ENCODE data around the gene CD320.
"Not testable (repeated sequence)": the region's sequence is repeated elsewhere in the genome, so short reads cannot be mapped to it uniquely, and the experiment has no call there.

DNA sequence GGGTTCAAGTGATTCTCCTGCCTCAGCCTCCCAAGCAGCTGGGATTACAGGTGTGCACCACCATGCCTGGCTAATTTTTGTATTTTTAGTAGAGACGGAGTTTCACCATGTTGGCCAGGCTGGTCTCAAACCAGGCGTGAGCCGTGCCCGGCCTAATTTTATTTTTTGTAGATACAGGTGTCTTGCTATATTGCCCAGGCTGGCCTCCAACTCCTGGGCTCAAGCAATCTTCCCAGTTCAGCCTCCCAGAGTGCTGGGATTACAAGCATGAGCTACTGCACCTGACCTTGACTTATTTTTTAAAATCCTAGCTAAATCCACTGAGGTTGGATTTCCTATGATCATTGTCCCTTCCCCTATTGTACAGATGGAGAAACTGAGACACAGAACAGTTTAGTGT is 33.3 kb upstream of the CD320 start:
- TF ChIP-seq CTCF (optimal IDR thresholded peaks at IDR 0.05 in 1 of 3, IDR thresholded peaks at IDR 0.05 in 1 of 3, conservative IDR thresholded peaks at IDR 0.05 in 1 of 3; ENCODE audit: extremely low read depth in 1 of 3, insufficient read depth in 2 of 3, low read length in 3 of 3); EZH2 (IDR thresholded peaks at IDR 0.05; ENCODE audit: low read length): not testable (repeated sequence)

Data from keratinocyte (primary cell).